Testis (tissue), 5 donors: ENCODE results near the gene RDH16. TPM values are rescaled to one million over a fixed set of nuclear protein-coding genes. Genes with fewer than 3 reads are reported as not detected.
A peak's percentile ranks its signal among the peaks of the same experiment; 100 is the strongest.

Experiments
- DNase-seq: peaks from one replicate; pipeline ENCODE4 v3.0.0-alpha.2; 2019
- H3K27ac ChIP-seq, 2 donors: fragments of 200-600 bp; sonication (generic); one replicate each; pipeline ENCODE4 v1.5.1; 2019
- H3K27me3 ChIP-seq: fragments of 200-600 bp; sonication (generic); one replicate; pipeline ENCODE4 v1.5.1; 2019
- H3K36me3 ChIP-seq: fragments of 200-600 bp; sonication (generic); one replicate; pipeline ENCODE4 v1.5.1; 2017; ENCODE audit warnings: low read depth; ENCODE audit errors: missing control alignments
- H3K4me1 ChIP-seq: fragments of 200-600 bp; sonication (generic); one replicate; pipeline ENCODE4 v1.5.1; 2019
- H3K4me3 ChIP-seq, 2 donors: fragments of 200-600 bp; sonication (generic); one replicate each; pipeline ENCODE4 v1.5.1; 2017 to 2019
- H3K9me3 ChIP-seq: fragments of 200-600 bp; sonication (generic); one replicate; pipeline ENCODE4 v1.5.1; 2017
- CTCF ChIP-seq, 3 experiments: fragments of 450-650 bp in 2 of 3; fragments of 200-600 bp in 1 of 3; sonication (generic) in 1 of 3; IDR thresholded peaks; one replicate each; pipeline ENCODE4 v1.5.1; 2016 to 2019; ENCODE audit warnings: antibody characterized with exemption in 3 of 3, mild to moderate bottlenecking in 2 of 3, moderate library complexity in 1 of 3
- POLR2A ChIP-seq: fragments of 450-650 bp; IDR thresholded peaks from one replicate; pipeline ENCODE4 v1.6.1; 2017; ENCODE audit warnings: antibody characterized with exemption, mild to moderate bottlenecking, moderate library complexity
- WGBS, 2 donors: methylation state at CpG; one replicate each; pipeline ENCODE4 v1.1.5; 2018; 5-methylcytosine and 5-hydroxymethylcytosine counted together
- intact Hi-C: fragments of 100-400 bp; cut with DNase I; formaldehyde crosslinking; loops from one replicate; pipeline ENCODE4 v1.15.1; 2023; ENCODE audit warnings: low total_unique reads
- long read RNA-seq, 2 donors: transcript quantifications; one replicate each; lab custom pipeline, GENCODE V29; 2026
- polyA plus RNA-seq: library from polyadenylated mRNA; stranded (reverse); fragments of 350-450 nt; fragmentation: Illumina TruSeq; extraction: RNeasy Lipid Tissue Mini Kit (QIAGEN cat#74804); gene quantifications from one replicate; pipeline ENCODE4 v1.2.3, GENCODE V29; 2014; ENCODE audit warnings: low read depth, low replicate concordance; ENCODE audit not compliant: insufficient read depth
- total RNA-seq, 2 donors: library from RNA; depleted of rRNA; stranded (reverse); fragments of >200 nt; gene quantifications; one replicate each; pipeline ENCODE4 v1.2.3, GENCODE V29; 2016

The RDH16 gene, protein sequence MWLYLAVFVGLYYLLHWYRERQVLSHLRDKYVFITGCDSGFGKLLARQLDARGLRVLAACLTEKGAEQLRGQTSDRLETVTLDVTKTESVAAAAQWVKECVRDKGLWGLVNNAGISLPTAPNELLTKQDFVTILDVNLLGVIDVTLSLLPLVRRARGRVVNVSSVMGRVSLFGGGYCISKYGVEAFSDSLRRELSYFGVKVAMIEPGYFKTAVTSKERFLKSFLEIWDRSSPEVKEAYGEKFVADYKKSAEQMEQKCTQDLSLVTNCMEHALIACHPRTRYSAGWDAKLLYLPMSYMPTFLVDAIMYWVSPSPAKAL
- 1 to 10 TPM; 1.4 to 2.9 TPM for total RNA-seq
- 0.83 TPM for polyA plus RNA-seq
- long read RNA-seq, donor 1: 0 reads
- long read RNA-seq, donor 2: 0 reads

DNA sequence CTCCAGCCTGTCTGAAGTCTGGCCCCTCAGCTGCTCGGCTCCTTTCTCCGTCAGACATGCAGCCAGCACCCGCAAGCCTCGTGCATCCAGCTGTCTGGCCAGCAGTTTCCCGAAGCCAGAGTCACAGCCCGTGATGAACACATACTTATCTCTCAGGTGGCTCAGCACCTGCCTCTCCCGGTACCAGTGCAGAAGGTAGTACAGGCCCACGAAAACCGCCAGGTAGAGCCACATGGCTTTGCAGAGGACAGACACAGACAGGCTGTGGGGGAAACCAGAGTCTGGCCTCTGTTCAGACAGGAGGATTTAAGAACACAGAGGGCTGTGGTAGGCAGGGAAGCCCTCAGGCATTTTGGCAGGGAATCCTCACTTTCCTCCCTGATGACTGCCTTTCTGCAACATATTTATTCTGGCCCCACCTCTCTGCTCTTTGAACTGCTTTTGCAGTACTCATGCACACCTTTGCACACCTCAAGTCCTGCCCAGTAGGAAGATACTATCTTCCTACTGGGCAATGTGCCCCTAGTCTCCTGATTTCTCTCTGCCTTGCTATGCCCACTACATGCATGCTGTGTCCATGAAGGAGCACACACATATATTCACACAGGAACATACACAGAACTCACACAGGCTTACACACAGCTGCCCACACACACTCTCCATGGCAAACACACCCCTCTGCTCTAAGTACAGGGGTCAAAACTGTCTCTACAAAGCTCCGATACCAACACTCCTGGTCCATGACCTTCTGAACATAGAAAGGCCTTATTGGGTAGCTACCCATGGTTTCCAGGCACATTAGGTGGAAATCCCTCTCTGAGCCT, at the start of gene RDH16:
RDH16 (minus strand) TSS at position 380 of the 824 bp plus-strand sequence; CDS start at position 234, 146 bp downstream.
- Histone ChIP-seq H3K27me3 (no peaks in the 10 kb centered on the region), H3K9me3 (no peaks in the 10 kb centered on the region), H3K4me3 (no peak within 1 kb of the TSS), H3K36me3 (no peaks in the 10 kb centered on the region), H3K27ac (no peak within 1 kb of the TSS), H3K4me1 (no peaks in the 10 kb centered on the region)
- intact Hi-C loops: no loop called here
- TF ChIP-seq CTCF (IDR thresholded peaks at IDR 0.05) (no peak), POLR2A (no peak)
- 83 to 88% methylated on average over 10 of the region's 10 CpGs for WGBS, 2 donors
- DNase-seq: no peak

DNA sequence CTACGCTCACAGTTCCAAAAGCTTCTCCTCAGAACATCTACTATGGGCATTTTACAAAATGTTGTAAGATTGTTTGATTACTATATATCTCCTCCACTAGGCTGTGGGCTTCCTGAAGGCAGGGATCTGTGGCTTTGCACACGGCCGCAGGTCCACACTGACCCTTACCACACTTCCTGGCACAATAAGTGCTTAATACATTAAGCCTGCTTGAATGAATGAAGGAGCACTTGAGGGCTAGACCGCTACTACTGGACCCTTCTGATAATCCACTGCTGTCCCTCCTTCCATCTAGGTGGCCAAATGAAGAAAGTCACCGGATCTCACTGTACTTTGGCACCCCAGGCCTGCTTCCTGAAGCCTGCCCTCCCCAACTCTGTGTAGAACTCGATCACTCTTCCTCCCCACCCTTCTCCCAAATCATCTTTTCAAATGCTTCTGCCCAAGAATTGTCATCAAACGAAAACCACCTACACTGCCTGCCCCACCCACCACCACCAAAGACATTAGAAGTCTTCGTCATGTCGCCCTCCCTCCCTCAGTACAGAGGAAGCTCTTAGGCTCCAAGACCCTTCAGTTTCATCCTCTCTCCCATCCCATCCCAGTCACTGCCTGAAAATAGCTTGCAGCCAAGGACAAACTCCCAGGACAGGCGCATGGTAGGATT, 49.5 kb upstream of the RDH16 start:
- H3K27ac ChIP-seq: peak overlapping the region in 1 of 2 donors; percentile 66
- peaks cover 14% of the 10 kb centered on the region for H3K4me1 ChIP-seq
- no peak overlapping the region for H3K4me3 ChIP-seq
- no peaks in the 10 kb centered on the region for H3K36me3 ChIP-seq
- 38 to 39% methylated on average over 10 of the region's 10 CpGs for WGBS, 2 donors
- no peaks in the 10 kb centered on the region for H3K27me3 ChIP-seq
- TF ChIP-seq POLR2A (no peak), CTCF (IDR thresholded peaks at IDR 0.05) (no peak)
- H3K9me3 ChIP-seq: no peaks in the 10 kb centered on the region
- DNase-seq: no peak
- intact Hi-C loops: no loop called here

DNA sequence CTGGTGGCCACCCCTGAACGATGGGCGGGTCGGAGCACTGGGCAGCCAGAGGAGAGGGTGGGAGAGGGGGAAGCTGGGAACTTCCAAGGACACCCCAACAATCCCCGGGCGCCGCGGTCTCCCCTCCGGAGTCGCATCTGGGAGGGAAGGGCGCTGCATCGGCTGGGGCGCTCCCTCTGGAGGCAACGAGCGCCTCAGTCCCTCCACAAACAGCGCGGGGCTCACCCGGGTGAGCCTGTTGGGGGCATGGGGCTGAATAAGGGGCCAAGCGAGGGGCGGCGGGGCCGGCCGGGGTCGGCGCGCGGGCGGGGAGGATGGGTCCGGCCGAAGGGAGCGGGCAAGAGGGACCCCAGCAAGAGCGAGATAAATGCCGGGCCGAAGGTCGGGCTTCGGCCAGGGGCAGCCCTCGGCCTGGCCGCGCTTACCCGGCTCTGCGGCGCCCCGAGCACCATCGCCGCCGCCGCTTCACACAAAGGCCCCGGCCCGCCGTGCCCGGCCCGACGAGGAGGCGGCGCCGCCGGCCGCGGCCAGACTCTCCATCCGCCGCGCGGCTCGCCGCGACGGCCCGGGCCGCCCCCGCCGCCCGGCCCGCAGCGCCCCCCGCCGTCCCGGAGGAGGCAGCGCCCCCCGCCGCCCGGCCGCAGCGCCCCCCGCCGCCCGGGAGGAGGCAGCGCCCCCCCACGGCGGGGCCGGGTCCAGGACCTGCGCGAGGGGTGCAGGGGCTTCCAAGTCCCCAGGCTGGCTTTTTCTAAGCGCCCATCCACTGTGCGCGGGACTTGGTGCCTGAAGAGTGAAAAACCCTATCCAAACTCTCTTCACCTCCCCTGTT, 48.8 kb upstream of the RDH16 start, which contains the start of gene ZBTB39:
ZBTB39 (minus strand) TSS at position 567 of the 829 bp plus-strand sequence. CDS start 1,629 bp downstream, outside the sequence.
- H3K9me3 ChIP-seq: no peaks in the 10 kb centered on the region
- H3K36me3 ChIP-seq: no peaks in the 10 kb centered on the region
- WGBS, 2 donors: 0 to 1% methylated on average over 19 to 23 of the region's 94 CpGs
- DNase-seq: peak; percentile 58
- H3K27me3 ChIP-seq: no peaks in the 10 kb centered on the region
- H3K4me1 ChIP-seq: peaks cover 14% of the 10 kb centered on the region
- intact Hi-C loops: no loop called here
- peak within 1 kb of the TSS; percentile 94 to 97 for H3K4me3 ChIP-seq
- peak within 1 kb of the TSS; percentile 72 to 83 for H3K27ac ChIP-seq
- TF ChIP-seq CTCF (IDR thresholded peaks at IDR 0.05): peak in 2 of 3 experiments; percentile 31 to 48
- no peak for TF ChIP-seq POLR2A

DNA sequence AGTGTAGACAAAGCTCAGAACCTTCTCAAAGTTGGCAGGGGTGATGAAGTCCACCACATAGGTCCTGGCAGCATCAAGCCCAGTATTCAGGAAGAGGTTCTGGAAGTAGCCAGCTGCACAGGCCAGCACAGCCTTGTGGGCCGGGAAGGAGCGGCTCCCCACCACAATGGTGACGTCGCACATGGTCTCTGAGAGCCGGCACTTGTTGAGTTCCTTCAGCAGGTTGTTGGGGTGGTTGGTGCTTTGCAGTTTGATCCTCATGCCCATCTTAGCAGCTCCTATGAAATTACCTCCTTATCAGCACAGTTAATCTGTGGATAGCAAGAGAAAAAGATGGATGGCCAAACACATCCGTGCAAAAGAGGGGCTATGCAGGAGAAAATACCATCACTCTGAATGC, 47.2 kb upstream of the RDH16 start:
- Histone ChIP-seq H3K4me3 (no peak overlapping the region), H3K4me1 (peaks cover 14% of the 10 kb centered on the region), H3K27ac (no peak overlapping the region), H3K27me3 (no peaks in the 10 kb centered on the region), H3K36me3 (no peaks in the 10 kb centered on the region), H3K9me3 (no peaks in the 10 kb centered on the region)
- TF ChIP-seq POLR2A: no peak
- TF ChIP-seq CTCF (IDR thresholded peaks at IDR 0.05): no peak
- WGBS, 2 donors: 64 to 80% methylated on average over 6 of the region's 6 CpGs
- DNase-seq: no peak
- intact Hi-C loops: no loop called here
